Activated effector memory CD4-positive, alpha-beta T cell treated with anti-CD3 and anti-CD28 coated beads, Interleukin-2, amount 50 U/mL, for 16 hours (primary cell): Measurements from ENCODE around the gene DNAJC28.
A peak's percentile ranks its signal among the peaks of the same experiment; 100 is the strongest.
"Not testable (repeated sequence)": the region's sequence is repeated elsewhere in the genome, so short reads cannot be mapped to it uniquely, and the experiment has no call there.

Experiments
- DNase-seq: peaks from one replicate; pipeline ENCODE4 v3.0.0-alpha.2; 2020

DNAJC28 gene, protein sequence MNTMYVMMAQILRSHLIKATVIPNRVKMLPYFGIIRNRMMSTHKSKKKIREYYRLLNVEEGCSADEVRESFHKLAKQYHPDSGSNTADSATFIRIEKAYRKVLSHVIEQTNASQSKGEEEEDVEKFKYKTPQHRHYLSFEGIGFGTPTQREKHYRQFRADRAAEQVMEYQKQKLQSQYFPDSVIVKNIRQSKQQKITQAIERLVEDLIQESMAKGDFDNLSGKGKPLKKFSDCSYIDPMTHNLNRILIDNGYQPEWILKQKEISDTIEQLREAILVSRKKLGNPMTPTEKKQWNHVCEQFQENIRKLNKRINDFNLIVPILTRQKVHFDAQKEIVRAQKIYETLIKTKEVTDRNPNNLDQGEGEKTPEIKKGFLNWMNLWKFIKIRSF

DNA sequence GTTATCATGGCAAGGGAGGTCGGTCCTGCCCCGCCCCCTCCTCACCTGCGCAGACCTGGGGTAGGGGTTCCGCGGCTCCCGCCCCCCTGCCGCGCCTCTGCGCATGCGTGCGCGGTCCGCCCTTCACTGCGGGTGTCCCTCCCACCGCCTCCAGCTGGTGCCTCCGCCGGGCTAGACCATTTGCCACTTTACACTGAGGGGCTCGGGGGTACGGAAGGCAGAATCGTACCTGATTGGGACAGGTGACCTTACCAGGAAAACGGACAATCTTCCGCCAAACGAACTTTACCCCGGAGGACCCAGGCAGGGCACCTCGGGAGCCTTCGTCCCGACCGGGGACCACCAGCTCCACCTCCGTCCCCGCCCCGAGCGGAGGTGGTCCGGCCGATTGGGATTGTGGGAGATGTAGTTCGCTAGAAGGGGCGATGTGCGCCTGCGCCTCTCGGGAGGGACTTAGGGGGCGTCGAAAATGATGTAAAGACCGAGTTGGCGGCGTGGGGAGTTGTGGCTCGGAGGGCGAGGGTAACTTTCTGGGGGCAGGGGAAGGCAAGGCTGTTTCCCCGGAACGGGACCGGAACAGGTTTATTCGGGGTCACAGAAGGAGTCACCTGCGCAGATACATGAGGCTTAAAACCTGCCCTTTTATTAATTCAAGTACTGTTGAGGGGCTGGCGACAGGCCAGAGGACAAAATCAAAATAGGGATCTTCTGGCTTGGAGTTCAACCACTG, at the start of gene DNAJC28:
TSS of gene DNAJC28 (minus strand) at position 344 of the 730 bp plus-strand sequence. CDS start 2,323 bp downstream, outside the sequence.
- peak; percentile 97 for DNase-seq

- DNase-seq: no peak
Measured at GRCh38 chr21:33541105-33541711, 49.7 kb upstream of the DNAJC28 start.

- no peak for DNase-seq
Measured at GRCh38 chr21:33540711-33541104, 49.2 kb upstream of the DNAJC28 start.

DNA sequence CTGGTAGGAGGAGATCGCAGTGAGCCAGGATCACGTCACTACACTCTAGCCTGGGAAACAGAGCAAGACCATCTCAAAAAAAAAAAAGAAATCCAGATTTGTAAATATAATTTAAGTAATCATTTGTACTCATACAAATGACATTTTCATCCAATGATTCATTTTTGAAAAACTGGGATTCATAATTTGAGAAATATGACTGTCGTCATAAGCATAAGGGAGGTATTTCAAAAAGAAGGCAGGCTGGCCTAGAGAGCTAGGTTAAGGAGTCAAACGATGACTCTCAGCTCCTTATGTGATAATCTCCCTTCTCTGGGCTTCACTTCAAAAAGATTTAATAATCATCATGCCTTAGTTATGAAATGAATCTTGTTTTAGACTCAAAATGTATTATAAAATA, 48.1 kb upstream of the DNAJC28 start:
- DNase-seq: no peak

DNA sequence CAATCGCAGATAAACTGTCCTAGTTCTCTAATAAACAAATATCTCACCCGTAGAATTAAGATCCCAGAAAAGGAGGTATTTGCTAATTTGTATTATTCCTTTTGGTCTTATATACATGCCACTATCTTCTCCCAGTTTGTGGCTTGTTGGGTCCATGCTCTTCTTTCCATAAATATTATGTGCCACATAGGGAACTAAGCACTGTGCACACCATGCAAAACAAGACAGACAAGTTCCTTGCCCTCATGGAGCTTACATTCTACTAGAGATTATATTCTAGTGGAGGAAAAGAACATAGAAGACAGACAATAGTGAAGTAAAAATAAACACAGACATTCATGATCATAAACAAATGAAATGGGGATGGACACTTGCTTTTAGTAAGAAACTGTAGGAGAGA, 45.7 kb upstream of the DNAJC28 start:
- no peak for DNase-seq

- DNase-seq: no peak
Measured at GRCh38 chr21:33531007-33531406, 39.5 kb upstream of the DNAJC28 start.

DNA sequence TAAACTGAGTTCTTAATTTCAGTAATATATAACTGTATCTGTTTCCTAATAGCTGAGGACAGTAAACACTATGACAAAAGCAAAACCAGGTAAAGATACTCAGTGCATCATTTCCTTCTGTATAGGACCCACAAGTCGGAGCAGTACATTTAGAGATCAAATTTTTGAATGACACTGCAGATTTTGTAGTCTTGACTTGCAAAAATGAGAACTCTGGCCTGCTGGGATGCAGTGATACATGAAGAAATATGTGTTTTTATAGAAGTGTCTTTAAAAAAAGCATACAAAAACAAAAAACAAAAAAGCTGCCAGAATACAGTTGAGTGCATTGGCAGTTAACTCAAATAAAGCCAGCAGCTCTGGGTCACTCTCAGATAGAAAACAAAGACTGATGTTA, 31.4 kb upstream of the DNAJC28 start:
- no peak for DNase-seq

GRCh38 chr21:33522297-33522952, 30.9 kb upstream of the DNAJC28 start:
- DNase-seq: no peak

GRCh38 chr21:33518899-33519298, 27.4 kb upstream of the DNAJC28 start:
- no peak for DNase-seq

GRCh38 chr21:33514229-33514628, 22.7 kb upstream of the DNAJC28 start:
- DNase-seq: no peak

DNA sequence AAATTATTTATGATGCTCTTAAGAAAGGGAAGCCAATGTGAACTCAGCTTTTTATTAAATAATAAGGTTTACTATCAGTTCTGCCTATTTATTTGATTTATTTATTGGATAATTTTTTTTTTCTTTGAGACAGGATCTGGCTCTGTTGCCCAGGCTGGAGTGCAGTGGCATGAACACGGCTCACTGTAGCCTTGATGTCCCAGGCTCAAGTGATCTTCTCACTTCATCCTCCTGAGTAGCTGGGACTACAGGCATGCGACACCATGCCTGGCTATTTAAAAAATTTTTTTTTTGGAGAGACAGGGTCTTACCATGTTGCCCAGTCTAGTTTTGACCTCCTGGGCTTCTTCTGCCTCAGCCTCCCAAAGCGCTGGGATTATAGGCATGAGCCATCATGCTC, 21.0 kb upstream of the DNAJC28 start:
- DNase-seq: no peak

DNA sequence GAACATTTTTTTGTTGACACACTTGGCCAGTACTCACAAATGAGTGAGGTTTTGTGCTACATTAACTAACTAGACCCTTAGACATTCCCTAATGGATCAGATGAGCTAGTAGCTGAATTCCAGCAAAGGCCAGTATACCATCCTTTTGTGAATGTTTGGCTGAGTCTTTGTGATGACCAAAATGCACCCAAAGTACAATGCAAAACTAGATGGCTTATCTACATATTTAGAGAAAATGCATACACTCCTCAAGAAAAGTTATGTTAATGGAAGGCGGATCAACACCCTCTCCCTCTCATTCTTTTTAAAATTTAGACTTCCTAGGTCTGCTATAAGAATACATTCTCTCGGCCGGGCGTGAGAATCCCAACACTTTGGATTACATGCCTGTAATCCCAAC, 20.1 kb upstream of the DNAJC28 start:
- no peak for DNase-seq

- DNase-seq: no peak
Measured at GRCh38 chr21:33510826-33511225, 19.3 kb upstream of the DNAJC28 start.

DNA sequence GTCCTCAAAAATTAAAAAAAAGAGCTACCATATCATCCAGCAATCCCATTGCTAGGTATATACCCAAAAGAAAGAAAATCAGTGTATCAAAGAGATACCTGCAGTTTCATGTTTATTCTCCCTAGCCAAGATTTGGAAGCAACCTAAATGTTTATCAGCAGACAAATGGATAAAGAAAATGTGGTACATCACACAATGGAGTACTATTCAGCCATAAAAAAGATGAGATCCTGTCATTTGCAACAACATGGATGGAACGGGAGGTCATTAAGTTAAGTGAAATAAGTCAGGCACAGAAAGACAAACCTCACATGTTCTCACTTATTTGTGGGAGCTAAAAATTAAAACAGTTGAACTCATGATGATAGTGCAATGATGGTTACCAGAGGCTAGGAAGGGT, 15.5 kb upstream of the DNAJC28 start:
- DNase-seq: not testable (repeated sequence)

DNA sequence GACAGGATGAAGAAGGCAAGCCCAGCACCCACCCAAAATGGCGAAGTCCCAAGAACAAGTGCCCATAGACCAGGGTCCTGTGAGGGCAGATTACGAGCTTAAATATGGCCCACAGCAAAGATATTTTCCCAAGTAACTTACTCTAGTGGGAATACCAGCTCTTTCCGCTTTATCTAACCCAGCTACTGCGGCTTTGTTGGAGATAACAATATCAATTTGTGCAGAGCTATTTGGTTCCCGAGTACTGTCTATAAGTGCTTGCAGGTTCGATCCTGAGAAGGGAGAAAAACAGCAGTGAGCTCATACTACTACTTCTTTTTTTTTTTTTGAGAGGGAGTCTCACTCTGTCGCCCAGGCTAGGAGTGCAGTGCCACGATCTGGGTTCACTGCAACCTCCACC, 14.3 kb upstream of the DNAJC28 start:
- DNase-seq: no peak

- no peak for DNase-seq
Measured at GRCh38 chr21:33496345-33496744, 4.8 kb upstream of the DNAJC28 start.

- DNase-seq: no peak
Measured at GRCh38 chr21:33495743-33496142, 4.2 kb upstream of the DNAJC28 start.

GRCh38 chr21:33493756-33494155, 2.2 kb upstream of the DNAJC28 start:
- no peak for DNase-seq

DNA sequence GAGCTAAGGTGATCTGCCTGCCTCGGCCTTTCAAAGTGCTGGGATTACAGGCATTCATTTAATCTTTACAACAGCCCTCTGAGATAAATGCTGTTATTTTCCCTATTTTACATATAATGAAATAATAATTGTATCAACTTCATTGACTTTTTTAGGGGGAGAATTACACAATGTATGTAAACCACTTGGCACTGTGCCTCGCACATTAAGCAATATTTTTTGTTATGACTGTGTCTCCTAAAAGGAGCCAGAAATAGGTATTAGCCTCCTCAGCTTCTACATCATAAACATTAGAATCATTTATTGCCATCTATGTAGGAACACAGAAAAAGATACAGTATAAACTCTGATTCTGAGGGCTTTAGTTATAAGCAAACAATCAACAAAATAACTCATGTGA, 1.1 kb upstream of the DNAJC28 start:
- DNase-seq: no peak

DNA sequence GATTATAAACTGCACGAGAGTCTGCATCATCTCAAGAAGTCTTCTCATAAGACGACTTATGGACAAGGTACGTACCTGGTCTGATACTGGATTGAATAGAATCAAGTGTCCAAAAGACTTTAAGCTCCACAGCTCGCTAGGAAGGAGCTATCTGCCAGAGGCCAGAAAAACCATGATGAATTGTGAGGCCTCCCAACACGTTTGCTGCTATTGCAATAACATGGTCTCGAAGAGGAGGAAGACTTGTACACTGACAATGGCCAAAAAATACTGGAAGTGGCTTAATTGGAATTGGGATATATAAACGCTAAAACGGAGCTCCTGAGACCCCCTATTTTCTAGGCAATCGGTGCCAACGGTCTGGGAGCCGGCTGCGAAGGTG, 534 bp downstream of the DNAJC28 start:
- DNase-seq: no peak

GRCh38 chr21:33488936-33489335, 2.6 kb downstream of the DNAJC28 start:
- DNase-seq: no peak

DNA sequence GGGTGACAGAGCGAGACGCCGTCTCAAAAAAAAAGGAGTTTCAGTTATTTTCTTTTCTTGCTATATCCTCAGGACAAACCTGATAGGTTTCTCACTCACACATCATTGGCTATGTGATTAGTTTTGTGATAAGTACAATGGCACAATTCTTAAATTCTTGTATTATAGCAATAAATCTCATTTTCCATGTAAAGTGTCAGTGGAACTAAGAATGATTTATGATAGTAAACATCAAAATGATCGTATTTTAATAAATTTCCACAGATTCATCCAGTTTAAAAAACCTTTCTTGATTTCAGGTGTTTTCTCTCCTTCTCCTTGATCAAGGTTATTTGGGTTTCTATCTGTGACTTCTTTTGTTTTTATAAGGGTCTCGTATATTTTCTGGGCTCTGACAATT, 3.5 kb downstream of the DNAJC28 start:
- no peak for DNase-seq

DNA sequence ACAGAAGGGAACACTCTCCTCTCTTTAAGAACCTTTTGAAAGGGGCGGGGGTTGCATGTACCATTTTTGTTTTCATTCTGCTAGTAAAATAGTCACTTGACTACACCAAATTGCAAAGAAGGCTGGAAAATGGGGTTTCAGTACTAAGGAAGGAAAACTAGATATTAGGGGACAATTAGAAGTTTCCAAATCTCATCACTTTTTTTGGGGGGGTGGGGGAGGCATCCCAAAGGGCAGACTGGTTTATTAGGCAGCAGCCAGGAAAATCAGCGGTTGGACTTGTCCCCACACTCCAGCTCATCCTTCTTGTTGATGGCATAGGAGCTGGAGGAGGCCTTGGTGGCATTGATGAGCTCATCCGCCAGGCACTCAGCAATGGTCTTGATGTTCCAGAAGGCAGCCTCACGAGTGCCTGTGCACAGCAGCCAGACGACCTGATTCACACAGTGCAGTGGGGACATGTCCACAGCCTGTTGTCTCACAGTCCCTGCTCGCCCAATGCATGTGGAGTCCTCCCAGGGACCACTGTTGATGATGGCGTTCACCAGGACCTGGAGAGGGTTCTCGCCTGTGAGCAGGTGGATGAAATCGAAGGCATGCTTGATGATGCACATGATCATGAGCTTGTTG, 10.1 kb downstream of the DNAJC28 start:
- no peak for DNase-seq
